HCT116 (cell line): Measurements from ENCODE around the gene SRGAP3. TPM values are rescaled to one million over a fixed set of nuclear protein-coding genes. Genes with fewer than 3 reads are reported as not detected.

Source experiments
- ATAC-seq: fragments of 200-7000 bp; cut with Tn5 transposase; 2 replicates; pipeline ENCODE4 v1.9.1; 2020; ENCODE audit warnings: mild to moderate bottlenecking, moderate library complexity
- BruUV-seq: library from RNA; stranded (reverse); fragments of 400-500 nt; replicated peaks from 2 replicates; lab custom pipeline; 2021; lab: Mats Ljungman, UMichigan
- CTCF ChIA-PET: fragments of 300-600 bp; sonication (Branson Sonifier 250); formaldehyde crosslinking; loops from one replicate; lab custom pipeline; 2021; ENCODE audit warnings: antibody characterized with exemption; lab: Charles Lee
- POLR2A ChIA-PET: fragments of 300-600, 350-600 bp; sonication (Branson Sonifier 250); formaldehyde crosslinking; loops from one replicate; lab custom pipeline; 2021; ENCODE audit warnings: antibody characterized with exemption; lab: Charles Lee
- RAD21 ChIA-PET, 2 experiments: fragments of 300-600 bp; sonication (Branson Sonifier 250); formaldehyde crosslinking; loops; one replicate each; lab custom pipeline; 2023; ENCODE audit warnings: low total read pairs in 2 of 2; ENCODE audit not compliant: uncharacterized antibody in 2 of 2, unreplicated experiment in 2 of 2, low non-redundant PET in 1 of 2; lab: Charles Lee
- DNase-seq: peaks from one replicate; pipeline ENCODE4 v3.0.0-alpha.2; 2010; ENCODE audit warnings: low read depth, low spot score
- H2AFZ ChIP-seq: fragments of 200-600 bp; shearing (Covaris generic), sonication (generic); 2 replicates; pipeline ENCODE4 v1.6.1; 2017; ENCODE audit warnings: low read depth, mixed run types, mixed read lengths, antibody characterized with exemption, low read length; ENCODE audit not compliant: poor library complexity, severe bottlenecking
- H3K27ac ChIP-seq: 2 replicates; pipeline ENCODE4 v1.5.1; 2012; ENCODE audit warnings: low read depth, low read length
- H3K27me3 ChIP-seq: fragments of 200-600 bp; sonication (generic); 2 replicates; pipeline ENCODE4 v1.6.1; 2016; ENCODE audit warnings: mixed run types, low read length, mixed read lengths; ENCODE audit not compliant: insufficient read depth
- H3K36me3 ChIP-seq, 2 experiments: fragments of 200-500 bp in 1 of 2; fragments of 200-600 bp in 1 of 2; sonication (Bioruptor generic) in 1 of 2; sonication (generic) in 1 of 2; 2 replicates each; pipeline versions ENCODE4 v1.5.1 to v1.6.1; 2014 to 2016; ENCODE audit warnings: low read length in 2 of 2, inconsistent platforms in 1 of 2, mixed read lengths in 1 of 2, mixed run types in 1 of 2; ENCODE audit not compliant: insufficient read depth in 2 of 2, control insufficient read depth in 1 of 2
- H3K4me1 ChIP-seq, 2 experiments: fragments of 200-600 bp in 1 of 2; sonication (generic) in 1 of 2; 2 replicates each; pipeline versions ENCODE4 v1.5.1 to v1.6.1; 2012 to 2017; ENCODE audit warnings: low read length in 2 of 2, inconsistent platforms in 1 of 2, mild to moderate bottlenecking in 1 of 2, mixed read lengths in 1 of 2, mixed run types in 1 of 2, moderate library complexity in 1 of 2; ENCODE audit not compliant: insufficient read depth in 2 of 2, control insufficient read depth in 1 of 2
- H3K4me2 ChIP-seq: fragments of 200-600 bp; sonication (generic); 2 replicates; pipeline ENCODE4 v1.6.1; 2017; ENCODE audit warnings: mixed run types, low read length, mixed read lengths
- H3K4me3 ChIP-seq, 2 experiments: fragments of 200-600 bp in 1 of 2; sonication (generic) in 1 of 2; replicated peaks in 1 of 2; 2 replicates each; pipeline ENCODE4 v1.5.1; 2011 to 2016; ENCODE audit warnings: low read length in 2 of 2, control low read depth in 1 of 2, low read depth in 1 of 2, mild to moderate bottlenecking in 1 of 2, mixed read lengths in 1 of 2, mixed run types in 1 of 2
- H3K79me2 ChIP-seq: fragments of 200-600 bp; sonication (generic); 2 replicates; pipeline ENCODE4 v1.6.1; 2017; ENCODE audit warnings: mild to moderate bottlenecking, mixed run types, low read length, moderate library complexity, mixed read lengths; ENCODE audit not compliant: insufficient read depth
- H3K9ac ChIP-seq: fragments of 200-600 bp; sonication (generic); 2 replicates; pipeline ENCODE4 v1.6.1; 2016; ENCODE audit warnings: low read length, mixed read lengths
- H3K9me2 ChIP-seq: fragments of 200-600 bp; sonication (generic), shearing (Covaris generic); 2 replicates; pipeline ENCODE4 v1.6.1; 2017; ENCODE audit warnings: mixed run types, mild to moderate bottlenecking, moderate library complexity; ENCODE audit not compliant: insufficient read depth
- H3K9me3 ChIP-seq, 2 experiments: fragments of 200-500 bp in 1 of 2; fragments of 200-600 bp in 1 of 2; sonication (Bioruptor generic) in 1 of 2; sonication (generic) in 1 of 2; 2 replicates each; pipeline ENCODE4 v1.6.1; 2014 to 2017; ENCODE audit warnings: low read length in 2 of 2, mixed read lengths in 2 of 2, inconsistent platforms in 1 of 2, low read depth in 1 of 2, mild to moderate bottlenecking in 1 of 2, mixed run types in 1 of 2, moderate library complexity in 1 of 2; ENCODE audit not compliant: control insufficient read depth in 1 of 2, insufficient read depth in 1 of 2
- H4K20me1 ChIP-seq: fragments of 200-600 bp; sonication (generic), shearing (Covaris generic); 2 replicates; pipeline ENCODE4 v1.6.1; 2017; ENCODE audit warnings: mixed run types, mild to moderate bottlenecking, moderate library complexity; ENCODE audit not compliant: insufficient read depth
- CBX3 ChIP-seq: IDR thresholded peaks from 2 replicates; pipeline ENCODE4 v1.6.1; 2012; ENCODE audit warnings: low read depth
- CEBPB ChIP-seq: IDR thresholded peaks from 2 replicates; pipeline ENCODE4 v1.6.1; 2012; ENCODE audit warnings: low read depth
- EGR1 ChIP-seq: IDR thresholded peaks from 2 replicates; pipeline ENCODE4 v1.6.1; 2012; ENCODE audit warnings: low read depth
- ELF1 ChIP-seq: IDR thresholded peaks from 2 replicates; pipeline ENCODE4 v1.6.1; 2012; ENCODE audit warnings: low read depth, borderline replicate concordance
- EZH2 ChIP-seq: fragments of 200-600 bp; sonication (generic); IDR thresholded peaks from 2 replicates; pipeline ENCODE4 v1.6.1; 2017; ENCODE audit warnings: antibody characterized with exemption, mixed run types
- EZH2phosphoT487 ChIP-seq: fragments of 200-600 bp; IDR thresholded peaks from 2 replicates; pipeline ENCODE4 v1.6.1; 2018; ENCODE audit warnings: antibody characterized with exemption, borderline replicate concordance
- JUND ChIP-seq: IDR thresholded peaks from 2 replicates; pipeline ENCODE4 v1.6.1; 2012
- POLR2AphosphoS5 ChIP-seq: IDR thresholded peaks from 2 replicates; pipeline ENCODE4 v1.6.1; 2011; ENCODE audit warnings: mild to moderate bottlenecking, low read depth, low read length, moderate library complexity
- RAD21 ChIP-seq: IDR thresholded peaks from 2 replicates; pipeline ENCODE4 v1.6.1; 2012; ENCODE audit warnings: low read depth, mild to moderate bottlenecking
- SP1 ChIP-seq: IDR thresholded peaks from 2 replicates; pipeline ENCODE4 v1.6.1; 2012; ENCODE audit warnings: low read depth
- intact Hi-C: fragments of 100-400 bp; cut with micrococcal nuclease; formaldehyde crosslinking; loops from 2 replicates; pipeline ENCODE4 v1.10.0; 2022
- total RNA-seq: library from RNA; stranded (reverse); gene quantifications from one replicate; pipeline ENCODE4 v1.2.1, GENCODE V29; 2021; ENCODE audit not compliant: unreplicated experiment
- TF ChIP-seq, protein P1 (sequence below): IDR thresholded peaks from 2 replicates; pipeline ENCODE4 v1.6.1; 2012
- TF ChIP-seq, protein P2 (sequence below): IDR thresholded peaks from 2 replicates; pipeline ENCODE4 v1.6.1; 2012; ENCODE audit warnings: low read depth
- TF ChIP-seq, protein P3 (sequence below): IDR thresholded peaks from 2 replicates; pipeline ENCODE4 v1.6.1; 2012
- TF ChIP-seq, protein P4 (sequence below): IDR thresholded peaks from 2 replicates; pipeline ENCODE4 v1.6.1; 2011; ENCODE audit warnings: mild to moderate bottlenecking, low read length, moderate library complexity; ENCODE audit not compliant: insufficient replicate concordance; ENCODE audit errors: extremely low read depth

Gene SRGAP3
- total RNA-seq, 1 experiment from 2014 or later: 8.3 TPM

DNA sequence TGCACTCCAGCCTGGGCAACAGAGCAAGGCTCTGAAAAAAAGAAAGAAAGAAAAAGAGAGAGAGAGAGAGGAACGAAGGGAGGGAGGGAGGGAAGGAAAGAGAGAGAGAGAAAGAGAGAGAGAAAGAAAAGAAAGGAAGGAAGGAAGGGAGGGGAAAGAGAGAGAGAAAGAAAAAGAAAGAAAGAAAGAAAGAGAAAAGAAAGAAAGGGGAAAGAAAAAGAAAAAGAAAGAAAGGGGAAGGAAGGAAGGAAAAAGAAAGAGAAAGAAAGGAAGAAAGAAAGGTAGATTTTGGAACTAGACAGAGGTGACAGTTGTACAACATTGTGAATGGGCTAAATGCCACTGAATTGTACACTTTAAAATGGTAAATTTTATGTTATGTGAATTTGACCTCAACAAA lies 5.3 kb upstream of the SRGAP3 start:
- Histone ChIP-seq H3K27me3 (no peaks in the 10 kb centered on the region), H3K4me2 (no peak overlapping the region)

More for the DNA sequence above, 5.3 kb upstream of the SRGAP3 start:
- H4K20me1 ChIP-seq: no peaks in the 10 kb centered on the region
- H3K9ac ChIP-seq: no peak overlapping the region
- intact Hi-C loops: no loop called here
- DNase-seq: no peak
- POLR2A ChIA-PET: no interaction called here
- H2AFZ ChIP-seq: no peak overlapping the region
- RAD21 ChIA-PET: no interaction called here
- H3K9me3 ChIP-seq: peaks cover 0 to 3% of the 10 kb centered on the region in 2 experiments; a peak in 1 of 4 replicates
- ATAC-seq: no peak
- no peak overlapping the region for H3K27ac ChIP-seq
- TF ChIP-seq CEBPB (no peak), SP1 (no peak), EZH2 (no peak), CBX3 (no peak), ELF1 (no peak), POLR2AphosphoS5 (no peak), JUND (no peak), RAD21 (no peak), EZH2phosphoT487 (no peak), EGR1 (no peak)
- TF ChIP-seq, protein P1, sequence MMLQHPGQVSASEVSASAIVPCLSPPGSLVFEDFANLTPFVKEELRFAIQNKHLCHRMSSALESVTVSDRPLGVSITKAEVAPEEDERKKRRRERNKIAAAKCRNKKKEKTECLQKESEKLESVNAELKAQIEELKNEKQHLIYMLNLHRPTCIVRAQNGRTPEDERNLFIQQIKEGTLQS: no peak
- TF ChIP-seq, protein P2, sequence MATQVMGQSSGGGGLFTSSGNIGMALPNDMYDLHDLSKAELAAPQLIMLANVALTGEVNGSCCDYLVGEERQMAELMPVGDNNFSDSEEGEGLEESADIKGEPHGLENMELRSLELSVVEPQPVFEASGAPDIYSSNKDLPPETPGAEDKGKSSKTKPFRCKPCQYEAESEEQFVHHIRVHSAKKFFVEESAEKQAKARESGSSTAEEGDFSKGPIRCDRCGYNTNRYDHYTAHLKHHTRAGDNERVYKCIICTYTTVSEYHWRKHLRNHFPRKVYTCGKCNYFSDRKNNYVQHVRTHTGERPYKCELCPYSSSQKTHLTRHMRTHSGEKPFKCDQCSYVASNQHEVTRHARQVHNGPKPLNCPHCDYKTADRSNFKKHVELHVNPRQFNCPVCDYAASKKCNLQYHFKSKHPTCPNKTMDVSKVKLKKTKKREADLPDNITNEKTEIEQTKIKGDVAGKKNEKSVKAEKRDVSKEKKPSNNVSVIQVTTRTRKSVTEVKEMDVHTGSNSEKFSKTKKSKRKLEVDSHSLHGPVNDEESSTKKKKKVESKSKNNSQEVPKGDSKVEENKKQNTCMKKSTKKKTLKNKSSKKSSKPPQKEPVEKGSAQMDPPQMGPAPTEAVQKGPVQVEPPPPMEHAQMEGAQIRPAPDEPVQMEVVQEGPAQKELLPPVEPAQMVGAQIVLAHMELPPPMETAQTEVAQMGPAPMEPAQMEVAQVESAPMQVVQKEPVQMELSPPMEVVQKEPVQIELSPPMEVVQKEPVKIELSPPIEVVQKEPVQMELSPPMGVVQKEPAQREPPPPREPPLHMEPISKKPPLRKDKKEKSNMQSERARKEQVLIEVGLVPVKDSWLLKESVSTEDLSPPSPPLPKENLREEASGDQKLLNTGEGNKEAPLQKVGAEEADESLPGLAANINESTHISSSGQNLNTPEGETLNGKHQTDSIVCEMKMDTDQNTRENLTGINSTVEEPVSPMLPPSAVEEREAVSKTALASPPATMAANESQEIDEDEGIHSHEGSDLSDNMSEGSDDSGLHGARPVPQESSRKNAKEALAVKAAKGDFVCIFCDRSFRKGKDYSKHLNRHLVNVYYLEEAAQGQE: no peak
- TF ChIP-seq, protein P3, sequence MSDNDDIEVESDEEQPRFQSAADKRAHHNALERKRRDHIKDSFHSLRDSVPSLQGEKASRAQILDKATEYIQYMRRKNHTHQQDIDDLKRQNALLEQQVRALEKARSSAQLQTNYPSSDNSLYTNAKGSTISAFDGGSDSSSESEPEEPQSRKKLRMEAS: no peak
- TF ChIP-seq, protein P4, sequence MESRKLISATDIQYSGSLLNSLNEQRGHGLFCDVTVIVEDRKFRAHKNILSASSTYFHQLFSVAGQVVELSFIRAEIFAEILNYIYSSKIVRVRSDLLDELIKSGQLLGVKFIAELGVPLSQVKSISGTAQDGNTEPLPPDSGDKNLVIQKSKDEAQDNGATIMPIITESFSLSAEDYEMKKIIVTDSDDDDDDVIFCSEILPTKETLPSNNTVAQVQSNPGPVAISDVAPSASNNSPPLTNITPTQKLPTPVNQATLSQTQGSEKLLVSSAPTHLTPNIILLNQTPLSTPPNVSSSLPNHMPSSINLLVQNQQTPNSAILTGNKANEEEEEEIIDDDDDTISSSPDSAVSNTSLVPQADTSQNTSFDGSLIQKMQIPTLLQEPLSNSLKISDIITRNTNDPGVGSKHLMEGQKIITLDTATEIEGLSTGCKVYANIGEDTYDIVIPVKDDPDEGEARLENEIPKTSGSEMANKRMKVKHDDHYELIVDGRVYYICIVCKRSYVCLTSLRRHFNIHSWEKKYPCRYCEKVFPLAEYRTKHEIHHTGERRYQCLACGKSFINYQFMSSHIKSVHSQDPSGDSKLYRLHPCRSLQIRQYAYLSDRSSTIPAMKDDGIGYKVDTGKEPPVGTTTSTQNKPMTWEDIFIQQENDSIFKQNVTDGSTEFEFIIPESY: no peak
- CTCF ChIA-PET: no interaction called here
- no TSS peak for BruUV-seq
- H3K4me1 ChIP-seq: peaks cover 9 to 15% of the 10 kb centered on the region in 2 experiments
- no peaks in the 10 kb centered on the region for H3K36me3 ChIP-seq
- no peaks in the 10 kb centered on the region for H3K79me2 ChIP-seq
- no peaks in the 10 kb centered on the region for H3K9me2 ChIP-seq
- no peak overlapping the region for H3K4me3 ChIP-seq
